Ammon's horn (tissue), 1 donor: Measurements from ENCODE around the gene CIB4.
"Not testable (repeated sequence)": the region's sequence is repeated elsewhere in the genome, so short reads cannot be mapped to it uniquely, and the experiment has no call there.

Experiments
- DNase-seq: peaks from one replicate; pipeline ENCODE4 v3.0.0-alpha.2; 2016; ENCODE audit warnings: low spot score

The CIB4 gene

DNA sequence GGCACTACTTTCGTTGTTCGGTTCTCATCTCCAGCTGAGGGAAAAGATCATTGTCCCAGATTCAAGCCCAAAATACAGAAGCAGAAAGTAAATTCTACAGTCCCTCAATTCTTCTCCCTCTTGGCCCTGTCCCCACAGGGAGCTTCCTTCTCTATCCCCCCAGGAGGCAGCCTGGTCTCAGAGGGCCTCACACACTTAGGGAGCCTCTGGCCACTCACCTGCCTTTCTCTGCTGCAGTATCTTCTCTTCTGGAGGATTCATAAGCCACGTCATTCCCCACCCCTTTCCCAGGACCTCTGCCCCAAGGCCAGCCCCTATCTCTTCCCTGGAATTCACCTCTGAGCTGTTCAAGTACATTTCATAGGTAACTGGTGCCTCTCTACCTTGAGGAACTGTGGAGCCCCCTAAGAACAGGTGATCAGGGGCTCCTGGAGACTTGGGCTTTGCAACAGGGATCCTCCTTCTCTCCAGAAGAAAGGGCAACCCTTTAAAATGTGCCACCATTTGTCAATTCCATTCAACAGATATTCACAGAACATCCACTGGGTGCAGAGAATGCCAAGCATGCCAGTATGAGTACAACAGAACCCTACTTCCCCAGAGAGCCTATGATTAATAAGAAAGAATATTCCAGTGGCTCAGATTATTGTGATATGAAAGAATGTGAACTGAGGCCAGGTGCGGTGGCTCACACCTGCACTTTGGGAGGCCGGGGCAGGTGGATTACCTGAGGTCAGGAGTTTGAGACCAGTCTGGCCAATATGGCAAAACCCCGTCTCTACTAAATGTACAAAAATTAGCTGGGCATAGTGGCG lies 72.9 kb downstream of the CIB4 start:
- no peak for DNase-seq

GRCh38 chr2:26567534-26567933 lies 73.6 kb downstream of the CIB4 start:
- DNase-seq: no peak

DNA sequence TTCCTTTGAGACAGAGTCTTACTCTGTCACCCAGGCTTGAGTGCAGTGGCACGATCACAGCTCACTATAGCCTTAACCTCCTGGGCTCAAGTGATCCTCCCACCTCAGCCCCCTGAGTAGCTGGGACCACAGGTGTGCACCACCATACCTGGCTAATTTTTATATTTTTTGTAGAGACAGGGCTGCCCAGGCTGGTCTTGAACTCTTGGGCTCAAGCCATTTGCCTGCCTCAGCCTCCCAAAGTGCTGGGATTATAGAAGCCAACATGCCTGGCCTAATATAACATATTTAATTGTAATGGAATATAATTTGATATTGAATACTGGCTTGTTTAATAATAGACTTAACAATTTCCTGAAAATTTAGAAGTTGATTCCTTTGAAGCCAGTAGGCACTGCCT lies 74.4 kb downstream of the CIB4 start:
- DNase-seq: not testable (repeated sequence)

- DNase-seq: no peak
Observed at GRCh38 chr2:26566081-26566375, 75.1 kb downstream of the CIB4 start.

- DNase-seq: no peak
Observed at GRCh38 chr2:26564121-26564644, 77.0 kb downstream of the CIB4 start.

- DNase-seq: no peak
Observed at GRCh38 chr2:26563686-26564085, 77.5 kb downstream of the CIB4 start.

DNA sequence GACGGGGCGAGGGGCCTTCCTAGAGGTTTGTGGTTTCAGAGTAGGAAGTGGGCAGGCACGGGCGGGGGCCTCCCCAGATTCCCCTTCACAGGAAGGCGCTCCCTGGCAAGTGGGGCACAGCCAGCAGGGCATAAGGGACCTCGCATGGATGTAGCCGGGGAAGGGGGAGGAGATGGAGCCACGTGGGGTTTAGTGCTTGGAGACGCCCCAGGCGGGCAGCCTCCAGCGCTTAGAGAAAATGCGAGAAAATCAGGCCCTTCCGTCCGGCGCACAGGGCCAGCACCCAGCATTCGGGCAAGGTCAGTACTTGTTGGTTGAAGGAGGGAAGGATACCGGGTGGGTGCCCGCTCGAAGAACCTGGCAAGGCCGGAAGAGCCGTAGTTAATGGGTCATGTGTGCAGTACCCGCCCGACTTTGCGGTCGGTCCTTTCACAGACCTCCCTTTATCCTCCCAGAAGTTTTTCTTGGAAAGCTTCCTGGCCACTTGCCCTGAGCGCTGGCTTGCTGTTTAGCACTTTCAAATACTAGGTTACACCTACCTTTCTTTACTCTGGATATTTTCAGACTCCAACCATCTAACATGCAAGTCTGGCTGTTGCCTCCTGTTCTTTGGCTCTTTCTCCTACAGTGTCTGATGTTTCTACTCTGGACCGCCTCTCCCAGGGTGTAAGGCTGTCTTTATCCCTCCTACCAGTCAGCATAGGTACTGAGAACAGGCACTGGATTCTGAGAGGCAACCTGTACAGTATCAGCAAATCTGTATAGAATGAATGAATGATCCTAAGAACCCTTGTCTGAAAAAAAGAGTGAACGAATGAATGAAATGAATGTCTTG lies 78.1 kb downstream of the CIB4 start:
- peak; percentile 37 for DNase-seq

DNA sequence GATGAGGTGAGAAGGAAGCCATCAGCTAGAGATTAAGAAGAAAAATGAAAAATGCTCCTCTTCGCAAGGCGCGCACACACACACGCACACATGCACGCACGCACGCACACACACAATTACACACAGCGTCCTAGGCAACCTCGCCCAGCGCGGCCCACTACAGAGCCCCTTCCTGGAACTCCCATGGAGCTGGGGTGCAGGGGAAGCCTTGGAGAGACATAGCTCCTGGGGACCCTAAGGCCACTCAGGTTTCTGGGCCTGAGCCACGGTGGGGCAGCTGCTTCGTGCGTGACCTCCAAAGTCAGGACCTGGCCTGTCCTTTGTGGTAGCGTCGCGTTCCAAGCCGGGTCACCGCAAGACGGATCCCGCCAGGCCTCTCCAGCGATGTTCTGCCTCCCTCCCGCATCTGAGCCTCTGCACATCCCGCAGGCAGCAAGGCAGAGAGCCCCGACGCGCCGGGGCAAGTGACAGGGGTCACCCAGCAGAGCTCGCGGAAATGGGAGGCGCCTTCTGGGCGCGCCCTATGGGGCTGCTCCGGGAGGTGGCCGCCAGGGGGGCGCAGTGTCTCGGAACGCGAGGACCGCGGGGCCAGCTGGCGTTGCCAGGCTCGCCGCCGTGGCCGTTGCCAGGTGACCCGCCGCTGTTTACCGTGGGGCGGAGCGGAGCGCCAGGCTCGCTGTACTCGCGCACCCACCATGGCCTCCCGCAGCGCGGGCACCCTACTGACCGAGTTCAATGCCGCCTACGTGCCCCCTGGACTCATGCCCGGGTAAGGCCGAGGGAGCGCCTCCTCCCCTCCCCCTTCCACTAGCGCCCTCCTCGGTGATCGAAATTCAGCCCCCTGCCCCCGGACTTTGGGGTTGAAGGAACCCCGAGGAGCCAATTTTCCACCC lies 79.0 kb downstream of the CIB4 start:
- no peak for DNase-seq

DNA sequence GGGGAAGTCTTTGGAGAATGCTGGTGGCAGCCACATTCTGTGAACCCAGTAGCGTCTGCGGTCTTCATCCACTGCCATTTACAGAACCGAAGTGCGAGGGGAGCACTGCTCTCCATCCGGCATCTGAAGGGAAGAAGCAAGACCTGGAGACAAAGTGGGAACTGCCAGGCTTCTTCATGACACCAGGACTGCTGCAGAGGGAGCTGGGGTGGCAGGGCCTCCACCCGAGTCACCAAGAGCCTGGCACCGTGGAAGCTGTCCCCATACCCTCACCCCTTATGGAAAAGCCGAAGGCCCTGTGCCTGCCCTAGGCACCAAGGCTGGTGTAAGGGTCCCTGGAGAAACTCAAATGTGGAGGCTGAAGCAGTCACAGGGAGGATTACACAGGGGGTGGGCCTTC lies 79.8 kb downstream of the CIB4 start:
- no peak for DNase-seq

DNA sequence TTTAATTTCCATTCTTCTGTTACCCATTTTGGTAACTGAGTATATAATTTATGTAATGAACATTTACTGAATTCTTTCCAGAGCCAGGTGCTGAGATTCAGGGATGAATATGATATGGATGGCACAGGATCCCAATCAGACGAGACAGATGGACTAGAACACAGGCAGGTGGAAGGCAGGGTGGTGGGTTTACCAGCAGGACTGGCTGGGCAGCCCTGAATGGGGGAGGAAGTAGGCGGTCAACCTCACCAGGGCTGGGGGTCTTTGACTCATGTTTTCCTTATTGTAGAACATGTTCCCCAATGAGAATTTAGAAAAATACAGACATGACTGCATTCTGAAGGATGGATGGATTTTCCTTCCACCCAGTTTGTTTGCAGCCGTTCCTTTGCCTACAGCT lies 80.3 kb downstream of the CIB4 start:
- DNase-seq: no peak

DNA sequence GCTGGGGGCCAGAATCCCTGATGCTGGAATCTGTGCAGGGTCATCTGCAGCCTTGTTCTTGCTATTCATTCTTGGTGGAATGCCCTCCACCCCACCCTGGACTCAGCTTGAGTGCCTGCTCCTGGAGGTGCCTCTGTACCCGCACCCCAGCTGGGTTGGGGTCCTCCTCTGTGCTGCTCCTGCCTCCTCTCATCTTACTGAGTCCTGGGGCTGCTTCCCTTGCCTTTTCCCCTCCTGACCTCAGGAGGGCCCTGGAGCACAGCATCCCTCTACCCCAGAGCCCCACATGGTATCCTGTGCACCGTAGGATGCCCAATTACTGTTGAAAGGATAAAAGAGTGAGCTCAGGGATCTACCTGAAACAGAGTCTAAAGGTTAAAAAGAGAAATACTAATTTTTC lies 81.6 kb downstream of the CIB4 start:
- DNase-seq: no peak

DNA sequence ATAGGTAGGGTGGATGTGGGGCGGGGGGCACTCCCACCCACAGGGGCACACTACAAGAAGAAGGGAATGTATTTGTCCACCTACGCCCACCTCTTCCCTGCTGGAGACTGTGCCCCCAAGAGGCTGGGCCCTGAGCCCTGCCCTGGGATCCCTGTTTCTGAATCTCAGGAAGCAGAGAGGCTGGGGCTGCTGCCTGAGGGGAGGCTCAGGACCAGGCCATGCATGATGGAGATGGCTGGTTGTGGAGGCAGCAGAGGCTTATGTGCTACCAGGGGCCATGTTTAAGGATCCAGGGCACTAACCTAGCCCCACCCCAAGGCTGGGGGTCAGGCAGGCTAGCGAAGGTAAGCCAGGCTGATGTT lies 82.1 kb downstream of the CIB4 start:
- DNase-seq: no peak

GRCh38 chr2:26558271-26559043 lies 82.7 kb downstream of the CIB4 start:
- DNase-seq: no peak

DNA sequence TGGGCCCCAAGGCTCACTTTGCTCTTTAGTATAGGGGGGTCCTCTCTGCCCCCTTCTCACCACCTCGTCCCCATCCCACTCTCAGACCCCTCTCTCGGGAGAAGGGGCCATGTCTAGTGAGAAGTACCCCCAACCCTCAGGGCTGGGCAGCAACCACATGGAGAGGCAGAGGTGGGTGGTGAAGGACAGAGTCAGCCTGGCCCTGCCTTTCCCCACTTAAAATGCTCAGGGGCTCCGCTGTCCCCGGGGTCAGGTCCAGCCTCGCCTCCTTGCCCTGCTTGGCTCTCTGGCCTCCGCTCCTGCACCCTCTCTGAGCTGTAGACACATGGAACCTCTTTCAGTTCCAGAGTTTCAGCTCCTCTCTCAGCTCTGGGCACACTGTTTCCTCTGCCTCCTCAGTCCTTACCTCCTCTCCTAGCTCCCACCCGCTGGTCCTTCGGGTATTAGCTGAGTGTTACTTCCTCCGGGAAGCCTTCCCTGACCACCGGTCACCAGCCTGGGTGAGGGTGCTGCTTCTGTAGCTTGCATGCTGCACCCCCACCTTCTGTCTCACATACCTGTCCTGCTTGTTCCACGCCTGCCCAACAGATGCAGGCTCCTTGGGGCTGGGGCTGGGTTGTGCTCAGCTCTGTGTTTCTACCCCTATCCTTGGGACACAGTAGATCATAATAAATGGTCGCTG lies 83.8 kb downstream of the CIB4 start:
- DNase-seq: no peak

DNA sequence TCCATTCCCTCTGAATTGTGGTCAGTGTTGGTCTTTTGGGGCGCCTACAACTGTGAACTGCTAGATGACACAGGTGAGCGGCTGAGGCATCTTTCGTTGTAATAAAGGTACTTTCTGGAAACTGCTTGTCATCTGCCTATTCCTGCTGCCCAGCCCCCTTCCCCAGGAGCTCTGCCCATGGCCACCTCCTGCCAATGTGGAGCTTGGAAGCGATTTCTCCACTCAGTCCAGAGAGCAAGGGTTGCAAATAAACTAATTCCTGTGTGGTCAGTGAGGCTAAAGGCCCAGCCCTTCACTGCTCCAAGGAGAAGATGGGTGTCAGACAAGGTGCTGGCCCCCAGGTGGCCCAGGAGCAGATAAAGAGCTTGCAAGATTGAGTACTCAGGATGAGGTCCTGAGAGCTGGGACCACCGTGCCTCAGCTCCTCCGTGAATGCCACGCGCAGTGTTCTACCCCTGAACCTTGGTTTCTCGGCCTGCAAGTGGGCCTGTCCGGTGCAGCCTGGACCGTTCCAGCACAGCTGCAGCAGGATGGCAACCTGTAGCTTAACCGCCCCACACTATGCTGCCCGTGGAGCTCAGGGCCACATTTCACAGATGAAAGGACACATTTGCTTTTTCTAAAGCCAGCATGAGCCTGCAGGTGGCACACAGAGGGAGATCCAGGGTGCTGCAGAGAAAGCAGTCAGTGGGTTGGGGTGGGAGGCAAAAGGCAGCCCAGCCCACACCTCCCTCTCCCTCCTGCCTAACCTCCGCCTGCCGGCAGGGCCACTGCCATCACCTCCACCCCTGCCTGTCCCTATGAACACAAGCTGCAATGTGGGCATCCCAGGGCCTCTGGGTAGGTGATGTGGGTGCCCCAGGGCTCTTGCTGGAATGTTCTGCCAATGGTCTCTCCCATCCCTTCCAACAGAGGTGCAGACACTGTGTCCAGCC lies 84.6 kb downstream of the CIB4 start:
- no peak for DNase-seq

- no peak for DNase-seq
Observed at GRCh38 chr2:26555246-26556133, 85.7 kb downstream of the CIB4 start.

GRCh38 chr2:26552641-26553374 lies 88.4 kb downstream of the CIB4 start:
- no peak for DNase-seq
